ENCODE results near the gene SMOC2.

SMOC2 gene

GRCh38 chr6:168708526-168708925 is 267.5 kb downstream of the SMOC2 start:
- Mint-ChIP-seq H3K9me3 (no peaks in the 10 kb centered on the region), H3K4me1 (no peaks in the 10 kb centered on the region), H3K27me3 (peaks cover 15% of the 10 kb centered on the region), H3K4me3 (no peak overlapping the region), H3K27ac (no peak overlapping the region)
- no peak for DNase-seq
- no peak for ATAC-seq

GRCh38 chr6:168708984-168709383 is 268.0 kb downstream of the SMOC2 start:
- Mint-ChIP-seq H3K9me3 (no peaks in the 10 kb centered on the region), H3K4me3 (no peak overlapping the region), H3K4me1 (no peaks in the 10 kb centered on the region), H3K27ac (no peak overlapping the region), H3K27me3 (peaks cover 15% of the 10 kb centered on the region)
- DNase-seq (no peak), ATAC-seq (no peak)

- DNase-seq (no peak), ATAC-seq (no peak)
- Mint-ChIP-seq H3K4me3 (no peak overlapping the region), H3K4me1 (no peaks in the 10 kb centered on the region), H3K9me3 (no peaks in the 10 kb centered on the region), H3K27me3 (peaks cover 15% of the 10 kb centered on the region), H3K27ac (no peak overlapping the region)
Observed at GRCh38 chr6:168709390-168709789, 268.4 kb downstream of the SMOC2 start.

GRCh38 chr6:168709991-168710390 is 269.0 kb downstream of the SMOC2 start:
- Mint-ChIP-seq H3K4me1 (no peaks in the 10 kb centered on the region), H3K27ac (no peak overlapping the region), H3K9me3 (no peaks in the 10 kb centered on the region), H3K4me3 (no peak overlapping the region), H3K27me3 (peaks cover 15% of the 10 kb centered on the region)
- DNase-seq: no peak
- no peak for ATAC-seq

- no peaks in the 10 kb centered on the region for H3K9me3 Mint-ChIP-seq
Observed at GRCh38 chr6:168711049-168711640, 270.2 kb downstream of the SMOC2 start.

GRCh38 chr6:168711666-168712300 is 270.8 kb downstream of the SMOC2 start:
- no peak overlapping the region for H3K27ac Mint-ChIP-seq
- DNase-seq (no peak), ATAC-seq (no peak)

More at GRCh38 chr6:168711049-168711640, 270.2 kb downstream of the SMOC2 start:
- Mint-ChIP-seq H3K4me1 (no peaks in the 10 kb centered on the region), H3K4me3 (no peak overlapping the region), H3K27me3 (peaks cover 15% of the 10 kb centered on the region), H3K27ac (no peak overlapping the region)
- ATAC-seq (no peak), DNase-seq (no peak)

GRCh38 chr6:168712993-168713392 is 272.0 kb downstream of the SMOC2 start:
- DNase-seq: no peak
- Mint-ChIP-seq H3K27ac (no peak overlapping the region), H3K27me3 (peaks cover 15% of the 10 kb centered on the region), H3K4me3 (no peak overlapping the region), H3K9me3 (no peaks in the 10 kb centered on the region), H3K4me1 (no peaks in the 10 kb centered on the region)
- no peak for ATAC-seq

More at GRCh38 chr6:168711666-168712300, 270.8 kb downstream of the SMOC2 start:
- Mint-ChIP-seq H3K4me3 (no peak overlapping the region), H3K27me3 (peaks cover 15% of the 10 kb centered on the region), H3K4me1 (no peaks in the 10 kb centered on the region), H3K9me3 (no peaks in the 10 kb centered on the region)

- ATAC-seq (no peak), DNase-seq (no peak)
- H3K9me3 Mint-ChIP-seq: no peaks in the 10 kb centered on the region
- no peak overlapping the region for H3K27ac Mint-ChIP-seq
- peaks cover 15% of the 10 kb centered on the region for H3K27me3 Mint-ChIP-seq
- H3K4me3 Mint-ChIP-seq: no peak overlapping the region
- H3K4me1 Mint-ChIP-seq: no peaks in the 10 kb centered on the region
Observed at GRCh38 chr6:168713839-168714238, 272.9 kb downstream of the SMOC2 start.

GRCh38 chr6:168714547-168715260 is 273.7 kb downstream of the SMOC2 start:
- Mint-ChIP-seq H3K4me1 (no peaks in the 10 kb centered on the region), H3K9me3 (no peaks in the 10 kb centered on the region), H3K27me3 (peaks cover 7% of the 10 kb centered on the region), H3K27ac (no peak overlapping the region), H3K4me3 (no peak overlapping the region)
- DNase-seq (no peak), ATAC-seq (no peak)

- H3K27ac Mint-ChIP-seq: no peak overlapping the region
- peaks cover 7% of the 10 kb centered on the region for H3K27me3 Mint-ChIP-seq
- H3K4me1 Mint-ChIP-seq: no peaks in the 10 kb centered on the region
- H3K4me3 Mint-ChIP-seq: no peak overlapping the region
- H3K9me3 Mint-ChIP-seq: no peaks in the 10 kb centered on the region
- DNase-seq: no peak
- ATAC-seq: no peak
Observed at GRCh38 chr6:168715643-168716481, 274.9 kb downstream of the SMOC2 start.

GRCh38 chr6:168716581-168716980 is 275.6 kb downstream of the SMOC2 start:
- Mint-ChIP-seq H3K27me3 (peaks cover 7% of the 10 kb centered on the region), H3K9me3 (no peaks in the 10 kb centered on the region), H3K4me3 (no peak overlapping the region), H3K4me1 (no peaks in the 10 kb centered on the region), H3K27ac (no peak overlapping the region)
- DNase-seq: no peak
- no peak for ATAC-seq

GRCh38 chr6:168717491-168717890 is 276.5 kb downstream of the SMOC2 start:
- Mint-ChIP-seq H3K9me3 (no peaks in the 10 kb centered on the region), H3K4me3 (no peak overlapping the region), H3K27ac (no peak overlapping the region), H3K4me1 (no peaks in the 10 kb centered on the region), H3K27me3 (no peaks in the 10 kb centered on the region)
- no peak for DNase-seq
- no peak for ATAC-seq

Data from stimulated activated naive CD8-positive, alpha-beta T cell treated with anti-CD3 and anti-CD28 coated beads, Interleukin-15, amount 100 ng/mL, for 72 hours (primary cell).